Right lobe of liver (tissue), 4 donors: ENCODE results near the gene ERBB4.

Experiments
- POLR2A ChIP-seq: fragments of 450-650 bp; IDR thresholded peaks from one replicate; pipeline ENCODE4 v1.6.1; 2017; ENCODE audit warnings: antibody characterized with exemption, mild to moderate bottlenecking
- TF ChIP-seq, protein P1 (sequence below), 4 donors: fragments of 200-600 bp in 3 of 4; fragments of 450-650 bp in 1 of 4; IDR thresholded peaks; one replicate each; pipeline versions ENCODE4 v1.5.1 to v1.8.0; 2016 to 2022; ENCODE audit warnings: antibody characterized with exemption in 4 of 4, mild to moderate bottlenecking in 2 of 4
- donor health status: DM: no; HTN: no; CAD: no.
- donor health status: DM: no; HTN: no; CAD: no.
- donor health status: DM: no; HTN: yes; CAD: no.

DNA sequence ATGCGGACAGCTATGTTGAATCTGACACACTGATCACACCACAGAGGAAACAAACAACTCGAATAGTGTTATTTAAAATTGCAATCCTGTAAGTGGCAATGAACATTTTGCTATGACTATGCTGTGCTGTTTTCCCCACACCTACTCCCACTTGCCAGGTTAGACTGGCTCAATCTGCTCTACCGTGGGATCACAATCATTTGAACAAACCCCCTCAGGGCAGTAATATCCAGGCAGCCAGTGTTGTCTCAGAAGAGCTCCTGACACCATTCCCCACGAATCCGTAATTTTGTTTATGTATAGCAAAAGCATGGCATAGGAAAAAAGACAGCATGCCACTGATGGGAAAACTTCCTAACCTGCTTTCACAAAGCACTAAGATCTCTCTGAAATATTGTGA lies 284.3 kb downstream of the ERBB4 start:
- TF ChIP-seq, protein P1, sequence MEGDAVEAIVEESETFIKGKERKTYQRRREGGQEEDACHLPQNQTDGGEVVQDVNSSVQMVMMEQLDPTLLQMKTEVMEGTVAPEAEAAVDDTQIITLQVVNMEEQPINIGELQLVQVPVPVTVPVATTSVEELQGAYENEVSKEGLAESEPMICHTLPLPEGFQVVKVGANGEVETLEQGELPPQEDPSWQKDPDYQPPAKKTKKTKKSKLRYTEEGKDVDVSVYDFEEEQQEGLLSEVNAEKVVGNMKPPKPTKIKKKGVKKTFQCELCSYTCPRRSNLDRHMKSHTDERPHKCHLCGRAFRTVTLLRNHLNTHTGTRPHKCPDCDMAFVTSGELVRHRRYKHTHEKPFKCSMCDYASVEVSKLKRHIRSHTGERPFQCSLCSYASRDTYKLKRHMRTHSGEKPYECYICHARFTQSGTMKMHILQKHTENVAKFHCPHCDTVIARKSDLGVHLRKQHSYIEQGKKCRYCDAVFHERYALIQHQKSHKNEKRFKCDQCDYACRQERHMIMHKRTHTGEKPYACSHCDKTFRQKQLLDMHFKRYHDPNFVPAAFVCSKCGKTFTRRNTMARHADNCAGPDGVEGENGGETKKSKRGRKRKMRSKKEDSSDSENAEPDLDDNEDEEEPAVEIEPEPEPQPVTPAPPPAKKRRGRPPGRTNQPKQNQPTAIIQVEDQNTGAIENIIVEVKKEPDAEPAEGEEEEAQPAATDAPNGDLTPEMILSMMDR (IDR thresholded peaks at IDR 0.05) = no peak
- no peak for TF ChIP-seq POLR2A
